GM12865 (cell line): ENCODE results near the gene ZNF813.
"Not testable (repeated sequence)": the region's sequence is repeated elsewhere in the genome, so short reads cannot be mapped to it uniquely, and the experiment has no call there.

ENCODE experiments used
- DNase-seq: peaks from one replicate; pipeline ENCODE4 v3.0.0; 2010; ENCODE audit warnings: low read depth
- H3K4me3 ChIP-seq: 2 replicates; pipeline ENCODE4 v1.5.1; 2011; ENCODE audit warnings: mild to moderate bottlenecking, low read depth, low read length, control low read depth
- CTCF ChIP-seq: IDR thresholded peaks from 2 replicates; pipeline ENCODE4 v1.5.1; 2011; ENCODE audit warnings: low read length, control low read depth, low read depth, inconsistent platforms; ENCODE audit not compliant: insufficient read depth; ENCODE audit errors: missing control alignments

The ZNF813 gene

GRCh38 chr19:53432088-53432661, 35.4 kb upstream of the ZNF813 start:
- peak overlapping the region; percentile 87 for H3K4me3 ChIP-seq
- TF ChIP-seq CTCF: no peak
- DNase-seq: peak; percentile 13

GRCh38 chr19:53443809-53444208, 23.7 kb upstream of the ZNF813 start:
- not testable (repeated sequence) for H3K4me3 ChIP-seq, DNase-seq

GRCh38 chr19:53447196-53447595, 20.3 kb upstream of the ZNF813 start:
- DNase-seq: not testable (repeated sequence)

GRCh38 chr19:53455828-53456227, 11.7 kb upstream of the ZNF813 start:
- no peak overlapping the region for H3K4me3 ChIP-seq
- no peak for TF ChIP-seq CTCF
- DNase-seq: no peak

More at GRCh38 chr19:53447196-53447595, 20.3 kb upstream of the ZNF813 start:
- H3K4me3 ChIP-seq: not testable (repeated sequence)

- H3K4me3 ChIP-seq, DNase-seq: not testable (repeated sequence)
These were observed 7.3 kb upstream of the ZNF813 start for GRCh38 chr19:53460131-53460721.

- no peak for DNase-seq
- TF ChIP-seq CTCF: no peak
- no peak overlapping the region for H3K4me3 ChIP-seq
These were observed 5.7 kb upstream of the ZNF813 start for GRCh38 chr19:53461866-53462265.

GRCh38 chr19:53462861-53463260, 4.7 kb upstream of the ZNF813 start:
- H3K4me3 ChIP-seq: no peak overlapping the region
- no peak for TF ChIP-seq CTCF
- no peak for DNase-seq

GRCh38 chr19:53463263-53463662, 4.3 kb upstream of the ZNF813 start:
- no peak for TF ChIP-seq CTCF
- H3K4me3 ChIP-seq: no peak overlapping the region
- DNase-seq: no peak
